GM18520 (cell line): ENCODE measurements around the gene PXMP4.
"Not testable (repeated sequence)": the region's sequence is repeated elsewhere in the genome, so short reads cannot be mapped to it uniquely, and the experiment has no call there.

Experiments used
- ATAC-seq: cut with Tn5 transposase; IDR thresholded peaks from one replicate; pipeline ENCODE4 v1.9.1; 2021; ENCODE audit not compliant: unreplicated experiment

The PXMP4 gene

DNA sequence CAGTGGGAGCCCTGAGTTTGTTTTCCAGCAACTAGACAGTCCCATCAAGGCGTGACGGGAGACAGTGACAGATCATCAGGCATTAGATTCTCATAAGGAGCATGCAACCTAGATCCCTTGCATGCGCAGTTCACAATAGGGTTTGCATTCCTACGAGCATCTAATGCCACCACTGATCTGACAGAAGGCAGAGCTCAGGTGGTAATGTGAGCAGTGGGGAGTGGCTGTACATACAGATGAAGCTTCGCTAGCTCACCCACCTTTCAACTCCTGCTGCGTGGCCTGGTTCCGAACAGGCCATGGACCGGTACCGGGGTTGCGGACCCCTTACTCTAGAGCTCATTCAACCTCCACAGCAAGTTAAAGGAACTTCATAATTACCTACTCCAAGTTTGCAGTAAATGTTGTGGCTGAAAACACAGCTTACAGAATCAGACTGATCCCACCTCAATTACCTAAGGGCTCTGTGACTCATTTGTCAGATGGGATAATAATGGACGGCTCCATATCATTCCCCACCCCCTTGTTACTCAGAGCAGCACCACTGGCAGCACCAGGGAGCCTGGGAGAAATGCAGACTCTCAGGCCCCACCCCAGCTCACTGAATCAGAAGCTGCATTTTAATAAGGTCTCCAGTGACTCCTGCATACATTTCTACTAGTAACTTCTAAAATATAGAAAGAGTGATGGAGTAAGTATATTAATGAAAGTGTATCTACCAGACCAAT lies 15.7 kb downstream of the PXMP4 start:
- ATAC-seq: no peak

DNA sequence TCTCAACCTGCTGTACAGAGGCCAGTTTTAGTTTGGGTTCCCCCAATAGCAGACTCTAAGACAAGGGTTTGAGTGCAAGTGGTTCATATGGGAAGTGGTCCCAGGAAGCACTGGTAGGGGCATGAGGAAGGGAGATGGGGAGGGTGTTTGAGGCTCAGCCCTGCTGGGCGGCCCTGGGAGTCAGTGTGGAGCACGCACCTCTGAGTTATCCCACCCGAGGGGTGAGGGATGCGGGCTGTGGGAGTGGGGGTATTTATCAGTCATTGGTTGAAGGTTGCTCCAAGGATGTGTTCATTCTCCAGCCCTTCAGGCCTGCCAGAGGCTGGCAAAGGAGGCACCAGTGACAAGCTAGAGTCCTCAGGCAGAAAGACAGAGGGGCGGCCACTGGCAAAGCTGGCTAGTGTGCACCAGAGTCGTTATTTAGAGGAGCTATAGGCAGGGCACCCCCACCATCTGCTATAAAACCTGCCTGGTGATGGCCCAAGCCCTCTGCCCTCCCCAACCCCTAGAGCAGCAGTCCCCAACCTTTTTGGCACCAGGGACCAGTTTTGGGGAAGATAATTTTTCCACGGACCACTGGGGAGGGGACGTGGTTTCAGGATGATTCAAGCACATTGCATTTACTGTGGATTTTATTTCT lies 16.5 kb downstream of the PXMP4 start:
- no peak for ATAC-seq

DNA sequence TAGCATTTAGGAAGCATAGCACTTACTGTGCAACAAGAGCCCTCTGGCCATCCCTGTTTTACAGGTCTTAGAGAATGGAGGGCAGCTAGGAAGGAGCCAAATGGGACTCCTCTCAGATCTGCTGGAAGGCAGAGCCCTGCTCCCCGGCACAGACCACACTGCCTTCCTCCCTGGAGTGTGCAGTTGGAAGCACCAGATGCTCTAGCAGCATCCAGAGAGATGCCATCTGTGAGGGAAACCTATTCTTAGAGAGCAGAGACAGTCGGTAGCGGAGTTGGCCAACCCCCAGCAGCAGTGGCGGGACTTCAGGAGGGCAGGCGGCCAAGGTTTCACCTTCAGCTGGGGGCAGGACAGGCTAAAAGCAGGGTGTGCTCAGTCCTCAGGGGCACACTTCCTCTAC lies 17.2 kb downstream of the PXMP4 start:
- no peak for ATAC-seq

DNA sequence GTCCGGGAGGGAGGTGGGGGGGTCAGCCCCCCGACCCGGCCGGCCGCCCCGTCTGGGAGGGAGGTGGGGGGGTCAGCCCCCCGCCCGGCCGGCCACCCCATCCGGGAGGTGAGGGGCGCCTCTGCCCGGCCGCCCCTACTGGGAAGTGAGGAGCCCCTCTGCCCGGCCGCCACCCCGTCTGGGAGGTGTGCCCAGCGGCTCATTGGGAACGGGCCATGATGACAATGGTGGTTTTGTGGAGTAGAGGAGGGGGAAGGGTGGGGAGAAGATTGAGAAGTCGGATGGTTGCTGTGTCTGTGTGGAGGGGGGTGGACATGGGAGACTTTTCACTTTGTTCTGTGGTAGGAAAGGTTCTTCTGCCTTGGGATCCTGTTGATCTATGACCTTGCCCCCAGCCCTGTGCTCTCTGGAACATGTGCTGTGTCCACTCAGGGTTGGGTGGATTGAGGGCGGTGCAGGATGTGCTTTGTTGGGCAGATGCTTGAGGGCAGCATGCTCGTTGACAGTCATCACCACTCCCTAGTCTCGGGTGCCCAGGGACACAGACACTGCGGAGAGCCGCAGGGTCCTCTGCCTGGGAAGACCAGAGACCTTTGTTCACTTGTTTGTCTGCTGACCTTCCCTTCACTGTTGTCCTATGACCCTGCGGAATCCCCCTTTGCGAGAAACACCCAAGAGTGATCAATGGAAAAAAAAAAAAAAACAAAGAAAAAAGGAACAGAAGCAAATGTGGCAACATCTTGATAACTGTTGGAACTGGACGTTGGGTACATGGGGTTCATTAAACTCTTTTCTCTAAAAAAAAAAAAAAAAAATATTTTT lies 18.3 kb downstream of the PXMP4 start:
- ATAC-seq: no peak

DNA sequence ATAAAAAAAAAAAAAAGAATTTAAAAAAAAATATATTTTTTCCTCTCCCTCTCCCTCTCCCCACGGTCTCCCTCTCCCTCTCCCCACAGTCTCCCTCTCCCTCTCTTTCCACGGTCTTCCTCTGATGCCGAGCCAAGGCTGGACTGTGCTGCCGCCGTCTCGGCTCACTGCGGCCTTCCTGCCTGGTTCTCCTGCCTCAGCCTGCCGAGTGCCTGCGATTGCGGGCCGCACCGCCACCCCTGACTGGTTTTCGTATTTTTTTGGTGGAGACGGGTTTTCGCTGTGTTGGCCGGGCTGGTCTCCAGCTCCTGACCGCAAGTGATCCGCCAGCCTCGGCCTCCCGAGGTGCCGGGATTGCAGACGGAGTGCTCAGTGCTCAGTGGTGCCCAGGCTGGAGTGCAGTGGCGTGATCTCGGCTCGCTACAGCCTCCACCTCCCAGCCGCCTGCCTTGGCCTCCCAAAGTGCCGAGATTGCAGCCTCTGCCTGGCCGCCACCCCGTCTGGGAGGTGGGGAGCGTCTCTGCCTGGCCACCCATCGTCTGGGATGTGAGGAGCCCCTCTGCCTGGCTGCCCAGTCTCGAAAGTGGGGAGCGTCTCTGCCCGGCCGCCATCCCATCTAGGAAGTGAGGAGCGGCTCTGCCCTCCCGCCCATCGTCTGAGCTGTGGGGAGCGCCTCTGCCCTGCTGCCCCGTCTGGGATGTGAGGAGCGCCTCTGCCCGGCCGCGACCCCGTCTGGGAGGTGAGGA lies 19.2 kb downstream of the PXMP4 start:
- not testable (repeated sequence) for ATAC-seq

DNA sequence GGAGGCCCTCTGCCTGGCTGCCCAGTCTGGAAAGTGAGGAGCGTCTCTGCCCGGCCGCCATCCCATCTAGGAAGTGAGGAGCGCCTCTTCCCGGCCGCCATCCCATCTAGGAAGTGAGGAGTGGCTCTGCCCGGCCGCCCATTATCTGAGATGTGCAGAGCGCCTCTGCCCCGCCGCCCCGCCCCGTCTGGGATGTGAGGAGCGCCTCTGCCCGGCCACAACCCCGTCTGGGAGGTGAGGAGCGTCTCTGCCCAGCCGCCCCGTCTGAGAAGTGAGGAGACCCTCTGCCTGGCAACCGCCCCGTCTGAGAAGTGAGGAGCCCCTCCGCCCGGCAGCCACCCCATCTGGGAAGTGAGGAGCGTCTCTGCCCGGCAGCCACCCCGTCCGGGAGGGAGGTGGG lies 21.1 kb downstream of the PXMP4 start:
- not testable (repeated sequence) for ATAC-seq

DNA sequence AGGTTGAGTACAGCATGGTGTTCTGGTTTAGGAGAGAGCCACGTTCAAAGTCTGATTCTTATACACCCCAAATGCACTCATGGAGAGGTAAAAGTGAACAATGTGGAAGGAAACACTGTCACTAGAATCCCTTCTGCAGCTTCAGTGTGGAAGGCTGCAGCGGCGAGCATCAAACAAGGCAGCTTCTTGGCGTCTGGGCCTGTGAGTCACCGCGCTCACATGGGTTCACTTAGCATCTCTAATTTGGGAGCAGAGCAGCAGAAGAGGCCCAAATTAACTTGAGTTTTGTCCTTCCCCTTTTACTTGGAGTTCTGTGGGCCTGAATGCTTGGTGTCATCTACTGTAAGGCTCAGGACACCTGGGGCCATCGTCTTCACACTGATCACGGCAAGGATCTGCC lies 23.0 kb downstream of the PXMP4 start:
- ATAC-seq: no peak

DNA sequence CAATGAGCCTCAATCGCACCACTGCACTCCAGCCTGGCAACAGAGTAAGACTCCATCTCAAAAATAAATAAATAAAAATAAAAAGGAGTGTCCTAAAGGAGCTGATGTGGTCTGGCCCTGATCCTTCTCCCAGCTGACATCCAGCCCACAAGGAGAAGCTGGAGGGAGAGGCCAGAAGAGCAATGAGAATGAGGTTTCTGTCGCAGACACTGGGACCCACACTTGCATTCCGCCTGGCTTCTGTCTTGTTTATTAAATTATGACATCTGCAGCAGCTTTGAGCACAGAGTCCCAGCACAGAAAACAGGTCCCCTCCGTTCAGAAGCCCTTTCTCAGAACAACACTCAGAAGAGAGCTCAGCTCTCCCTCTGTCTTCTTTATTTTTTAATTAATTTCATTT lies 23.7 kb downstream of the PXMP4 start:
- ATAC-seq: no peak

DNA sequence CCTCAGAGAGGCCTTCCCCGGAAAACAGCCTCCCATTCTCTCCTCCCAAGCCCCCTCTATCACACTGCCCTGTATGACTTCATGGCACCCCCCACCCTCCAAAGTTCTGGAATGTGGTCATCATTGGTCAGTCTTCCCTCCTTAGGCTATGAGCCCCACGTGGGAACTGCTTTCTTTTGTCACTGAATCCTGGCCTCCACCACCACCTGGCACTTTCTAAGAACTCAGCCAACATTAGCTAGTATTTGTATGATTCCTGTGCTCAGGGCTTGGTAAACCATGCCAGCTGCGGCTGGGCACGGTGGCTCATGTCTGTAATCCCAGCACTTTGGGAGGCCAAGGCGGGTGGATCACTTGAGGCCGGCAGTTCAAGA lies 25.5 kb downstream of the PXMP4 start:
- ATAC-seq: no peak

DNA sequence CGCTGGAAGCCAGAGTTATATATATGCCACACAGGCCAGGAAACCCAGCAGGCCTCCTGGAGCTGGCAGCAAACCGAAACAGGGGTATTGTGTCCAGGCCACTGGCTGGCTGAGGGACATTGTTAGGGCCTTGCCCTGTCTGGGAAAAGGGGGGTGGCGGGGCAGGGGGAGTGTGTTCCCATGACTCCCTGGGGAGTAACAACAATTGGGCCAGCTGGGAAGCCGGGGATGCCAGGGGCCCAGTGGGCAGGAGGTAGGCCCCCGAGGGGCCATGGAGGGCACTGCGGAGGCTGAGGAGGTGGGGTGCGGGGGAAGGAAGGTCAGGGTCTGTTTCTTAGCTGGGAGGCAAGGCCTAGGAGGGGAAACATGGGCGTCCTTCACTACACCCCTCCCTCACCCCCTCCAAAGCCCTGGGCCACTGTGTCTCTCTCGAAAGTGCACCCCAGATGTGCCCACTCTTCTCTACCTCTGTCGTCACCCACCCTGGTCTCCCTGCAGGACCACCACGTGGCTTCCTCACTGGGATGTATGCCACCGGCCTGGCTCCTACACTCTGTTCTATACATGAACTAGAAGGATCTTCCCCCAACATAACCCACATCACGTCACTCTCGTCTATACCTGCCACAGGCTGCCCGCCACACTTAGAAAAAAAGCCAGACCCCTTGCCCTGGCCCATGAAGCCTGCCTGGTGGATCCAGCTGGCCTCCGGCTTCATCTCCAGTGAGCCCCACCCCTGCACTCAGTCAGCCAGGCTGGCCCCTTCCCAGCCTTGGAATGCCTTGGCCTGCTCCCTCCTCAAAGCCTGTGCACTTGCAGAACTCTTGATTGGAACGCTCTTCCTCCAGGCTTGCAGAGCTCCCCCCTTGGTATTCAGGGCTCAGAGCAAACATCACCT lies 26.1 kb downstream of the PXMP4 start:
- ATAC-seq: no peak

DNA sequence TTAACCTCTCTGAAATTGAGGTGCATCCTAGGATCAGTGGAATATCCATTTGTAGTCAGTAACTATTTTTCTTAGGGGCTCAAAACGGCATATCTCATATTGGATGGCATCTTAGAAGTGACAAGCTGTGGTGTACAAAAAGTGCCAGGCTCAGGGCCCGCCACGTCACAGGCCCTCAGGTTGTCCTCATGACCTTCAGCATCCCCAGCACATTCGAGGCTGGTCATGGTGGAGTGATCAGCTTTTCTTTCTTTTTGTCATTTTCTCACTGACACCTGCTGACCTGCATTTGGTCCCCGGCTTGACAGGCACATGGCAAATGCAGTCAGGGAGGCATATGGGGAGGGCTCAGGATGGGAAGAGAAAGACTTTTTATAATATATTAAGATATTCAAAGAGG lies 26.8 kb downstream of the PXMP4 start:
- no peak for ATAC-seq

DNA sequence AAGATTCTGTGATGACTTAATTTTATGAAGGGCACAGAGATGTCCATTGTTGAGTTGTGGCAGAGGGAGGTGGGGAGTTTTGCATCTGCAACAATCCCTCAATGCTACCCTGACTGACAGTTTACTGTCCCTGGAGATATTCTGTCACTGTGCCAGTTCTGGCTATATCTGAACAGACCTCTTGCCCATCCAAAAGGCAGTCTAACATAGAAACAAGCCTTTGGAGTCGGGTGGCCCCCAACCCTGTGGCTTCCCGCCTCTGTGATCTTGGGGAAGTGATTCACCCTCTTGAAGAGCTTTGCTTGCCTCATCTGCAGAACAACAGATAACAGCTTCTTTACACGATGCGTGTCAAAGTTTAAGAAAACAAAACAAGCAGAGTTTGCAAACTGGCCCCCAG lies 30.1 kb downstream of the PXMP4 start:
- no peak for ATAC-seq

DNA sequence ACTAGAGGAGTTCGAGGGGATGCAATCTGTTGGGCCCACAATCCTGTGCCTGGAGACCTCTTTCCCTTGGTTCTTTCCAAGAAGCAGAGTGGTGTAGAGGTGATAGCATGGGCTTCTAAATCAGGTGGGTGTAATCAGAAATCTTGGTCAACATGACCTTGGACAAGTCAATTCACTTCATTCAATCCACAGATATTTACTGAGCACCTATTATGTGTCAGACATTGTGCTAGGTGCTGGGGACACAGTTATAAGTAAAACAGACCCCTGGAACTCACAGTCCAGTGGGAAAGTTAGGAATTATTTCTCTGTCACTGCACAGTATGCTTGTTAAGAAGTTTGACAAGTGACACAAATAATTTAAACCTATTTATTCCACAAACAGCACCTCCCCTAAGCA lies 30.6 kb downstream of the PXMP4 start:
- no peak for ATAC-seq

DNA sequence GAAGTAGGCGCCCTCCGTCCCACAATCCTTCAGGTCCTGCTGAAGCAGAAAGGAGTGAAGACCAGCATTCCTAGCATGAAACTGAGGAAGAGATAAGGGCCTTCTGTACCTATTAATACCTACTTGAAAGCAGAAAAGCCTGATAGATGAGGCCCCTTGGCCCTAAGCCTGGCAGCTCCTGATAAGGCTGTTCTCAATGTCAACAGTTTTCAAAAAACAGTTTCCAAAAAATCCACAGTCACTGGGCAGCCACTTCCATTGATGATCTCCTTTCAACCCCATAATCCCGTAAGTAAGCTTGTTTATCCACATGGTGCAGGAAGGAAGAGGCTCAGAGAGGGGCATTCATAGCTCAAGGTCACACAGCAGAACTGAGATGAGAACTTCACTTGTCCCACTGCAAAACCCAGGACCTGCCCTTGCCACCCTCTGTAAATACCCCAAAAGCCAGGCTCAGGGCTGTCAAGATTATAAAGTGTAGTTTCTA lies 31.1 kb downstream of the PXMP4 start:
- ATAC-seq: no peak

DNA sequence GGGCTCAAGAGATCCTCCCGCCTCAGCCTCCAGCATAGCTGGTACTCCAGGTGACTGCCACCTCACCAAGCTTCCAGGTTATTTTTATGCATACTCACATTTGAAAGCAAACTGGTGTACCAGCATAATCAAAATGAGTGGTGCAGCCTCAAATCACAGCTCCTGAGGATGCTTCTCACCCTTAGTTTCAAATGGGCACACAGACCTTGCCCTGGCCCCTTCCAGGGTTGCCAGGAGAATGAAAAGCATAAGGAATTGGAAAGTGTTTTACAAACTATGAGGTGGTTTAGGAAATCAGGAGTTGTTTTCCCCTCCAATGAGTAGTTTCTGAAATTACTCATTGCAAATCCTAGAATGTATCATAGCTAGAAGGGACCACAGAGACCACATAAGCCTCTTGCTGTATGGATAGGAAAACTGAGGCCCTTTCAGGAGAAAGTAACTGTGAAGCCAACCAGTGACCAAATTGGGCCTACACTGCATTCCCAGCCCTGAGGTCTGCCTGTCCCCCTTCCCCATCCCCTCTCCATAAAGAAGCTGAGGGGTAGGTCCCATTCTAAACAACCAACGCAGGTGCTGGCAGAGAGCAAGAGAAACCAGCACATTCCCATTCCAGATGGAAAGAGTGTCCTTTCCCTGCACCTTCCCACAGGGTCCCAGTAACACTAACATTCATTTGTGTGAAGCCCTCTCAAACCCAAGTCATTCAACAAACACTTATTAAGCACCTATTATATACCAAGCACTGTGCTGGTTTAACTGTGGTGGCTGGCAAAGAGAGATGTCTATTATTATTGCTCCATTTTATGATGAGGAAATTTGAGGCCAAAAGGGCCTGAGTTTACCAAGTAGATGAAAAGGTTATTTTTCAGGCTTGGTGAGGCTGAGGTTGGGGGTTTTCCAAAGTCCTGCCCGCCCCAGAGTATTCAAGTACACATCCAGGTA lies 31.8 kb downstream of the PXMP4 start:
- no peak for ATAC-seq

DNA sequence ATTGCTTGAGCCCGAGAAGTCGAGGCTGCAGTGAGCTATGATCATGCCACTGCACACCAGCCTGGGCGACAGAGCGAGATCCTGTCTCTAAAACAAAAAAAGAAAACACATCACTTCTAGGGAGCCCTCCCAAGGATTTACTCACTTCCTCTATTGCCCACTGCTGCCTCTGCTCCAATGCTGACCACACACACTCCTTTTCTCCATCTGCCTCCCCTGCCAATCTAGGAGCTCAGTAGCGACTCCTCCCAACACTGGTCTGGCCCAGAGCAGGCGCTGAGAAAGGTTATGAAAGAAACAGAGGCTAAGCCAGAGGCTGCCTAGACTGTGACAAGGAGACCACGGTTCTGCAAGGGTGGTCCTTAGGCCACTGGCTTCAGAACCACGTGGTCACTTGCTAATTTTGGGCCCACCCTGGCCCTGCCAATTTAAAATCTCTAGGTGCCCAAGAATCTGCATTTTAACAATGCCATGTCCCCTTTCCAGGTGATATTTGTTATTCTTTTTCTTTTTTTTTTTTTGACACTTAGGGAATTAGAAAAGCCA lies 32.7 kb downstream of the PXMP4 start:
- no peak for ATAC-seq

DNA sequence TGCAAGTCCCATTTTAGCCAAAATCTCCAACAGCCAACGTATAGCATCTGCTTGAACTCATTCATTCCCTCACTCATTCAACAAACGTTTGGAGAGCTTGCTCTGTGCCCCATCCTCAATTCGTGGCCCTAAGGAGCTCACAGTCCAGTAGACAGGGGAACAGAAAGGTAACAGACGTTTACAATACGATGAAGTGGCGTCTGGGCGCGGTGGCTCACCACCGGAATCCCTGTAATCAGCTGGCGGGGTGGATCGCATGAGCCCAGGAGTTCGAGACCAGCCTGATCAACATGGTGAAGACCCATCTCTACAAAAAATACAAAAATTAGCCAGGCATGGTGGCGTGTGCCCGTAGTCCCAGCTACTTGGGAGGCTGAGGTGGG lies 33.1 kb downstream of the PXMP4 start:
- ATAC-seq: no peak

DNA sequence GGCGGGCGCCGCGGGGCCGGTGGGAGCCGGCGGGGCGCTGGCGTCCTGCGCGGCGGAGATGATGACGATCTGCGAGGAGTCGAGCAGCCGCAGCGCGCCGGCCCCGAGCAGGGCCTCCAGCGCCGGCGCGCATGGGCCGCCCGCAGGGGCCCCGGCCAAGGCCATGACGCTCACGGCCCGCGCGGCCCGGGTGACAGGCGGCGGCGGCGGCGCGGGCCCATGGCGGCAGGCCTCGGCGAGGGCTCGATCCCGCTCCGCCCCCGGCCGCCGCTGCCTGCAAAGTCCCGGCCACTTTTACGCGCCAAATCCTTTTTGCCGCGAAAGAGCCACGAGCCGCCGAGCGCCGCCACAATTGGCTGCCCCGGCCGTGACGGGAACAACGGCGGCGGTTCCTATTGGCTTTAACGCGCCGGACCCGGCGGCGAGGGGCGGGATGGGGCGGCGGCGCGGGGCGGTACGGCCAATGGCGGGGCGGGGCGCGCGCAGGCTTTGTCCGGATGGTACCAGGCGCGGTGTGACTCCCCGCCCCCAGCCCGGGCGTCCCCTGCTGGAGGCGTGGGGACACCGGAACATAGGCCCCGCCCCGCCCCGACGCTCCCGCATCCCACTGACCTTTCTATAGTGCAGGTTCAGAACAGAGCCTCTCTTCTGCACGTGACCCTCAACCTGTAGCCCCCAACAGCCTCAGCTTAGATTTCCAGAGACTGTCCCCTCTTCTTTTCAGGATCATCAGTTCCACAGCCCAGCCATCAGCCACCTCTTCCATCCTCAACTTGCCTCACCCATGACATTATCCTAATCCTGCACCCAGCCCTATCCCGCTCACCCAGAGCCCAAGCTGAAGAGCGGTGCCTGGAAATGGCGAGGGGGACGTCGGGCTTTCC lies 33.8 kb downstream of the PXMP4 start, which contains the start of gene E2F1:
Gene E2F1, minus strand, starts transcription at position 286 of the 884 bp plus-strand sequence. Its CDS starts 121 bp downstream, at position 165.
- ATAC-seq: peak; percentile 77
